Mucosa of stomach (tissue), 1 donor: ENCODE data around the gene C2CD2L.
A peak's percentile ranks its signal among the peaks of the same experiment; 100 is the strongest.
"Not testable (repeated sequence)": the region's sequence is repeated elsewhere in the genome, so short reads cannot be mapped to it uniquely, and the experiment has no call there.

Experiments used
- H3K27me3 ChIP-seq: one replicate; pipeline ENCODE4 v1.7.0; 2013; ENCODE audit warnings: mild to moderate bottlenecking, low read length; ENCODE audit not compliant: control insufficient read depth, insufficient read depth
- H3K36me3 ChIP-seq: one replicate; pipeline ENCODE4 v1.7.0; 2013; ENCODE audit warnings: low read length; ENCODE audit not compliant: control insufficient read depth, insufficient read depth
- H3K4me1 ChIP-seq: one replicate; pipeline ENCODE4 v1.7.0; 2013; ENCODE audit warnings: mild to moderate bottlenecking, low read length; ENCODE audit not compliant: control insufficient read depth, insufficient read depth
- H3K4me3 ChIP-seq: one replicate; pipeline ENCODE4 v1.7.0; 2013; ENCODE audit warnings: low read length
- H3K9ac ChIP-seq: one replicate; pipeline ENCODE4 v1.7.0; 2013; ENCODE audit warnings: mild to moderate bottlenecking, low read length, moderate library complexity
- H3K9me3 ChIP-seq: one replicate; pipeline ENCODE4 v1.7.0; 2013; ENCODE audit warnings: mild to moderate bottlenecking, low read length, moderate library complexity; ENCODE audit not compliant: control insufficient read depth
- donor health status: Pancreatic carcinoma.

Gene C2CD2L

GRCh38 chr11:119121008-119121810 is 14.1 kb downstream of the C2CD2L start, which contains the start of gene HINFP:
Gene HINFP (plus strand): TSS chr11:119121580. CDS start chr11:119126945, 5,365 bp downstream.
- Histone ChIP-seq H3K9me3 (no peaks in the 10 kb centered on the region), H3K4me1 (peaks cover 17% of the 10 kb centered on the region), H3K9ac (peak within 1 kb of the TSS; percentile 89), H3K27me3 (no peaks in the 10 kb centered on the region), H3K4me3 (peak within 1 kb of the TSS; percentile 88), H3K36me3 (no peaks in the 10 kb centered on the region)

GRCh38 chr11:119121811-119122124 is 14.6 kb downstream of the C2CD2L start:
- Histone ChIP-seq H3K9ac (peak overlapping the region; percentile 82), H3K4me3 (peak overlapping the region; percentile 88), H3K9me3 (no peaks in the 10 kb centered on the region), H3K4me1 (peaks cover 23% of the 10 kb centered on the region), H3K27me3 (no peaks in the 10 kb centered on the region), H3K36me3 (no peaks in the 10 kb centered on the region)

- Histone ChIP-seq H3K4me3 (no peak overlapping the region), H3K4me1 (peaks cover 20% of the 10 kb centered on the region), H3K9ac (no peak overlapping the region), H3K36me3 (no peaks in the 10 kb centered on the region), H3K9me3 (no peaks in the 10 kb centered on the region), H3K27me3 (no peaks in the 10 kb centered on the region)
These were observed 18.7 kb downstream of the C2CD2L start for GRCh38 chr11:119125821-119126220.

GRCh38 chr11:119126675-119127268 is 19.6 kb downstream of the C2CD2L start:
- Histone ChIP-seq H3K9ac (no peak overlapping the region), H3K36me3 (peaks cover 7% of the 10 kb centered on the region), H3K4me3 (no peak overlapping the region), H3K9me3 (no peaks in the 10 kb centered on the region), H3K4me1 (peaks cover 18% of the 10 kb centered on the region), H3K27me3 (no peaks in the 10 kb centered on the region)

- H3K9ac ChIP-seq: no peak overlapping the region
- H3K27me3 ChIP-seq: no peaks in the 10 kb centered on the region
- H3K9me3 ChIP-seq: no peaks in the 10 kb centered on the region
- H3K4me3 ChIP-seq: no peak overlapping the region
- peaks cover 20% of the 10 kb centered on the region for H3K36me3 ChIP-seq
- peaks cover 12% of the 10 kb centered on the region for H3K4me1 ChIP-seq
These were observed 23.5 kb downstream of the C2CD2L start for GRCh38 chr11:119130662-119131061.

- peaks cover 20% of the 10 kb centered on the region for H3K36me3 ChIP-seq
- H3K9ac ChIP-seq: no peak overlapping the region
- H3K4me3 ChIP-seq: no peak overlapping the region
- no peaks in the 10 kb centered on the region for H3K4me1 ChIP-seq
- no peaks in the 10 kb centered on the region for H3K9me3 ChIP-seq
- no peaks in the 10 kb centered on the region for H3K27me3 ChIP-seq
These were observed 27.3 kb downstream of the C2CD2L start for GRCh38 chr11:119134389-119134978.

- not testable (repeated sequence) for H3K4me3 ChIP-seq, H3K4me1 ChIP-seq, H3K36me3 ChIP-seq, H3K9ac ChIP-seq, H3K9me3 ChIP-seq, H3K27me3 ChIP-seq
These were observed 32.1 kb downstream of the C2CD2L start for GRCh38 chr11:119139276-119139675.

- H3K4me3 ChIP-seq: no peak overlapping the region
- no peaks in the 10 kb centered on the region for H3K36me3 ChIP-seq
- peaks cover 12% of the 10 kb centered on the region for H3K4me1 ChIP-seq
- H3K27me3 ChIP-seq: peaks cover 29% of the 10 kb centered on the region
- H3K9ac ChIP-seq: no peak overlapping the region
- H3K9me3 ChIP-seq: no peaks in the 10 kb centered on the region
These were observed 37.8 kb downstream of the C2CD2L start for GRCh38 chr11:119144825-119145486.

DNA sequence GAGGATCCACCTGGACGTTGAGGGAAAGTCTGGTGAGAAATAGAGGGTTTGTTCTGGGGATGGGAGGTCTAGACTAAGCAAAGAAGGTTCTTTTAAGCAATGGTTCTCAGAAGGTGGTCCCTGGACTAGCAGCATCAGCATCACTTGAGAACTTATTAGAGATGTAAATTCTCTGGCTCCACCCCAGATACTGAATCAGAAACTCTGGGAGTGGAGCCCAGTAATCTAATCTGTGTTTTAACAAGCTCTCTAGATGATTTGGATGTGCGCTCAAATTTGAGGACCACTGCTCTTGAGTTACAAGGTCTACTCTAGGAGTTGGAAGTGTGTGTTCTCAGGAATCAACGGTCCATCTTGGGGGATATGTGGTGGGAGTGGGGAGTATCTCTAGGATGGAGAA is 38.4 kb downstream of the C2CD2L start:
- H3K27me3 ChIP-seq: peaks cover 35% of the 10 kb centered on the region
- no peak overlapping the region for H3K4me3 ChIP-seq
- H3K4me1 ChIP-seq: peaks cover 12% of the 10 kb centered on the region
- no peaks in the 10 kb centered on the region for H3K9me3 ChIP-seq
- H3K36me3 ChIP-seq: no peaks in the 10 kb centered on the region
- H3K9ac ChIP-seq: no peak overlapping the region

DNA sequence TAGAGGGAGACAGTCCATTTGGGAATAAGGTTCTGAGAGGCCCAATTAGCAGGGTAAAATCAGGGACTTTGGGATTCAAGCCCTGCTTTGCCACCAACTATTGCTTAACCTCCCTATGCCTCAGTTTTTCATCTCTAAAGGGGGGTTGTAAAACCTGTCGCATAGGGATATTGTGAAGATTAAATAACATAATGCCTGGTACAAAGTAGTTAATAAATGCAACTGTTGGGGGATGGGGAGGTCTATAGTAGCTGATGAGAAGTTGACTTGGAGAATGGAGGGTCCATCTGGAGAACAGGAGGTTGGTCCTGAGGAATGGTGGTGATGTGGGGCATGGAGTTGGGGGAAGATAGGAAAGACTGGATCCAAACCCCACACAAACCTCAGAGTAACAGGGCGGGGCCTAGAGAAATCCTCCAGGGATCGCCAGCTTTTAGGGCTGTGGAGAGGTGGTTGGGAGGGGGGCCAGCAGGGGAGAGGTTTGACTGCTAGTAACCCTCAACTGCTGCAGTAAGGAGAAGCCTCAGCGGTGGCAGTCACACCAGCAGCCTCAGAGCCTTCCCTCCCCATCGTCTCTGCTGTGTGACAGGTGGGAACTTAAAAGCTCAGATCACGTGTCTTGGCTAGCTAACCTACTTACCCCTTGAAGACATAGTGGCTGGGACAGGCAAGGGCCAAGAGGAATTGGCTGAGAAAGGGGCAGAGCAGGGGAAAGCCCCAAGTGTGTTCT is 40.6 kb downstream of the C2CD2L start:
- peaks cover 40% of the 10 kb centered on the region for H3K27me3 ChIP-seq
- H3K4me3 ChIP-seq: no peak overlapping the region
- H3K9me3 ChIP-seq: no peaks in the 10 kb centered on the region
- no peaks in the 10 kb centered on the region for H3K36me3 ChIP-seq
- H3K9ac ChIP-seq: no peak overlapping the region
- H3K4me1 ChIP-seq: peaks cover 12% of the 10 kb centered on the region

DNA sequence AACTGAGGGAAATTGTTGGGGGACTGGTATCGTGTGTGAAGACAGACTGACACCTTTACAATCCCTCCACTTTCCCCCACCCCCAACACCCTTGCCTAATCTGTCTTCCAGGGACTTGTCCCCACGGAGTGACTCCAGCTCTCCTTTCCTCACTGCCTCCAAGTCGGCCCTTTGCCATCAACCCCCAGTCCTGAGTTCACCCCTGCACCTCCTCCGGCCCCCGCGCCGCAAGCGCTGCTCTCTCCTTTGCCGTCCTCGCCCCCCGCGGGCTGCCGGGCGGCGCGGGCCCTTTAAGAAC is 41.5 kb downstream of the C2CD2L start:
- H3K4me3 ChIP-seq: no peak overlapping the region
- H3K27me3 ChIP-seq: peaks cover 46% of the 10 kb centered on the region
- peaks cover 12% of the 10 kb centered on the region for H3K4me1 ChIP-seq
- no peaks in the 10 kb centered on the region for H3K9me3 ChIP-seq
- H3K9ac ChIP-seq: no peak overlapping the region
- no peaks in the 10 kb centered on the region for H3K36me3 ChIP-seq
